H1 (cell line): ENCODE results near the gene RGS13. TPM values are rescaled to one million over a fixed set of nuclear protein-coding genes. Genes with fewer than 3 reads are reported as not detected.

Experiments
- CTCF ChIA-PET: fragments of 300-600 bp; sonication (Branson Sonifier 250); formaldehyde crosslinking; loops from one replicate; lab custom pipeline; 2021; ENCODE audit not compliant: partially characterized antibody; lab: Charles Lee
- POLR2A ChIA-PET: fragments of 300-600 bp; sonication (Branson Sonifier 250); formaldehyde crosslinking; loops from one replicate; lab custom pipeline; 2021; ENCODE audit warnings: inconsistent platforms; ENCODE audit not compliant: partially characterized antibody; lab: Charles Lee
- DNase-seq, 2 experiments: peaks; one replicate each; pipeline versions ENCODE4 v3.0.0 to v3.0.0-alpha.2; 2010 to 2022; ENCODE audit warnings: low spot score in 2 of 2, low read depth in 1 of 2, mixed read lengths in 1 of 2
- FAIRE-seq: peaks from 2 replicates; lab custom pipeline; 2011; peaks lifted over from hg19 to GRCh38; lab: Jason Lieb, UNC
- H2AFZ ChIP-seq: 2 replicates; pipeline ENCODE4 v1.8.1; 2012; ENCODE audit warnings: low read length, inconsistent platforms
- H2AK5ac ChIP-seq: 2 replicates; pipeline ENCODE4 v1.6.1; 2013; ENCODE audit warnings: low read depth, low read length
- H2BK120ac ChIP-seq: replicated peaks from 2 replicates; pipeline ENCODE3; 2013; ENCODE audit warnings: low read depth, low read length, inconsistent platforms
- H2BK12ac ChIP-seq: 2 replicates; pipeline ENCODE4 v1.6.1; 2013; ENCODE audit warnings: low read depth, low read length
- H2BK15ac ChIP-seq: 2 replicates; pipeline ENCODE4 v1.6.1; 2013; ENCODE audit warnings: low read length
- H2BK20ac ChIP-seq: 2 replicates; pipeline ENCODE4 v1.6.1; 2013; ENCODE audit warnings: low read length
- H2BK5ac ChIP-seq: 2 replicates; pipeline ENCODE4 v1.6.1; 2013; ENCODE audit warnings: low read depth, low read length
- H3K14ac ChIP-seq: 2 replicates; pipeline ENCODE4 v1.6.1; 2013; ENCODE audit warnings: inconsistent platforms; ENCODE audit not compliant: insufficient read length
- H3K18ac ChIP-seq: 2 replicates; pipeline ENCODE4 v1.6.1; 2013; ENCODE audit warnings: low read length; ENCODE audit errors: extremely low read depth
- H3K23ac ChIP-seq: 2 replicates; pipeline ENCODE4 v1.6.1; 2013; ENCODE audit warnings: inconsistent platforms; ENCODE audit not compliant: insufficient read length
- H3K23me2 ChIP-seq: 2 replicates; pipeline ENCODE4 v1.6.1; 2013; ENCODE audit warnings: low read depth, low read length
- H3K27ac ChIP-seq: 2 replicates; pipeline ENCODE4 v1.6.1; 2011; ENCODE audit warnings: low read depth, low read length, inconsistent platforms
- H3K27me3 ChIP-seq, 4 experiments: replicated peaks in 1 of 4; 1 replicate in 1 of 4; 2 replicates in 3 of 4; pipeline versions ENCODE4 v1.6.1 to v1.8.1; 2011 to 2013; ENCODE audit warnings: low read length in 3 of 4, mild to moderate bottlenecking in 3 of 4, inconsistent platforms in 2 of 4, mixed read lengths in 2 of 4, moderate library complexity in 1 of 4; ENCODE audit not compliant: control insufficient read depth in 3 of 4, insufficient read depth in 3 of 4; ENCODE audit errors: extremely low read depth in 1 of 4
- H3K36me3 ChIP-seq, 4 experiments: 2 replicates each; pipeline versions ENCODE4 v1.6.1 to v1.8.1; 2011 to 2013; ENCODE audit warnings: mild to moderate bottlenecking in 4 of 4, low read length in 3 of 4, moderate library complexity in 2 of 4, control low read depth in 1 of 4, inconsistent platforms in 1 of 4; ENCODE audit not compliant: insufficient read depth in 4 of 4, control insufficient read depth in 2 of 4
- H3K4ac ChIP-seq: replicated peaks from 2 replicates; pipeline ENCODE3; 2013; ENCODE audit warnings: low read length, low read depth, mixed read lengths, inconsistent platforms; ENCODE audit not compliant: insufficient read length
- H3K4me1 ChIP-seq, 4 experiments: replicated peaks in 1 of 4; 1 replicate in 1 of 4; 2 replicates in 3 of 4; pipeline versions ENCODE4 v1.6.1 to v1.8.1; 2011 to 2013; ENCODE audit warnings: low read length in 3 of 4, inconsistent platforms in 2 of 4, mixed read lengths in 1 of 4; ENCODE audit not compliant: insufficient read depth in 4 of 4, control insufficient read depth in 3 of 4
- H3K4me2 ChIP-seq, 2 experiments: 2 replicates each; pipeline versions ENCODE4 v1.6.1 to v1.8.1; 2011 to 2013; ENCODE audit warnings: low read depth in 2 of 2, low read length in 2 of 2, control low read depth in 1 of 2, inconsistent platforms in 1 of 2, mild to moderate bottlenecking in 1 of 2; ENCODE audit not compliant: insufficient read depth in 1 of 2
- H3K4me3 ChIP-seq, 4 experiments: fragments of 200-600, 300-600 bp in 1 of 4; sonication (generic), shearing (Covaris generic), sonication (Bioruptor Twin) in 1 of 4; 2 replicates each; pipeline versions ENCODE4 v1.5.1 to v1.8.1; 2011 to 2016; ENCODE audit warnings: low read length in 4 of 4, low read depth in 3 of 4, control low read depth in 2 of 4, inconsistent platforms in 2 of 4, mild to moderate bottlenecking in 2 of 4, mixed read lengths in 1 of 4, moderate library complexity in 1 of 4; ENCODE audit not compliant: insufficient read depth in 2 of 4; ENCODE audit errors: extremely low read depth in 1 of 4
- H3K56ac ChIP-seq: replicated peaks from 2 replicates; pipeline ENCODE3; 2013; ENCODE audit warnings: low read depth, mild to moderate bottlenecking, mixed read lengths, low read length, inconsistent platforms; ENCODE audit not compliant: insufficient read length
- H3K79me1 ChIP-seq: 2 replicates; pipeline ENCODE4 v1.6.1; 2013; ENCODE audit warnings: low read depth, low read length, control low read depth
- H3K79me2 ChIP-seq, 2 experiments: 2 replicates each; pipeline versions ENCODE4 v1.6.1 to v1.8.1; 2012 to 2013; ENCODE audit warnings: low read length in 2 of 2, mild to moderate bottlenecking in 2 of 2, inconsistent platforms in 1 of 2; ENCODE audit not compliant: insufficient read depth in 2 of 2, control insufficient read depth in 1 of 2
- H3K9ac ChIP-seq, 4 experiments: replicated peaks in 1 of 4; 1 replicate in 1 of 4; 2 replicates in 3 of 4; pipeline versions ENCODE4 v1.6.1 to v1.8.1; 2011 to 2013; ENCODE audit warnings: low read depth in 3 of 4, low read length in 3 of 4, control low read depth in 2 of 4, mild to moderate bottlenecking in 2 of 4, moderate library complexity in 2 of 4, inconsistent platforms in 1 of 4; ENCODE audit errors: extremely low read depth in 1 of 4
- H3K9me3 ChIP-seq, 2 experiments: 2 replicates each; pipeline versions ENCODE4 v1.6.1 to v1.8.1; 2012 to 2013; ENCODE audit warnings: mild to moderate bottlenecking in 2 of 2, moderate library complexity in 2 of 2, control low read depth in 1 of 2, inconsistent platforms in 1 of 2, low read depth in 1 of 2, low read length in 1 of 2, mixed read lengths in 1 of 2; ENCODE audit not compliant: insufficient read depth in 2 of 2
- H4K20me1 ChIP-seq, 2 experiments: replicated peaks in 1 of 2; 2 replicates each; pipeline versions ENCODE3 to v1.8.1; 2011 to 2013; ENCODE audit warnings: inconsistent platforms in 2 of 2, low read length in 2 of 2, mild to moderate bottlenecking in 1 of 2; ENCODE audit not compliant: insufficient read depth in 2 of 2, control insufficient read depth in 1 of 2
- H4K5ac ChIP-seq: 2 replicates; pipeline ENCODE4 v1.6.1; 2013; ENCODE audit warnings: low read length, low read depth, mixed read lengths, inconsistent platforms; ENCODE audit not compliant: insufficient read length
- H4K8ac ChIP-seq: 2 replicates; pipeline ENCODE4 v1.8.0; 2013; ENCODE audit warnings: mild to moderate bottlenecking, moderate library complexity, low read length, inconsistent platforms; ENCODE audit not compliant: insufficient read depth; ENCODE audit errors: extremely low read depth
- H4K91ac ChIP-seq: replicated peaks from 2 replicates; pipeline ENCODE3; 2013; ENCODE audit warnings: low read length, mixed read lengths, inconsistent platforms; ENCODE audit not compliant: insufficient read length
- ASH2L ChIP-seq: fragments of 200-600, 300-600 bp; sonication (generic); IDR thresholded peaks from one replicate; pipeline ENCODE4 v1.7.1; 2017; ENCODE audit warnings: low read length
- BACH1 ChIP-seq: IDR thresholded peaks from 2 replicates; pipeline ENCODE4 v1.6.1; 2012; ENCODE audit warnings: low read length, improper control_type of control experiment
- BRCA1 ChIP-seq: IDR thresholded peaks from 2 replicates; pipeline ENCODE4 v1.6.1; 2012; ENCODE audit warnings: low read depth, low read length, improper control_type of control experiment
- CBX5 ChIP-seq: fragments of 300-800, 300-1000 bp; sonication (generic); IDR thresholded peaks from 2 replicates; pipeline ENCODE4 v1.7.1; 2016; ENCODE audit warnings: antibody characterized with exemption, low read length, low read depth
- CTCF ChIP-seq, 3 experiments: IDR thresholded peaks; 1 replicate in 2 of 3; 2 replicates in 1 of 3; pipeline versions ENCODE4 v1.5.1 to v1.6.1; 2011; ENCODE audit warnings: low read length in 3 of 3, mild to moderate bottlenecking in 3 of 3, inconsistent platforms in 2 of 3, low read depth in 1 of 3, moderate library complexity in 1 of 3; ENCODE audit not compliant: insufficient read depth in 1 of 3; ENCODE audit errors: control extremely low read depth in 1 of 3
- FOSL1 ChIP-seq: IDR thresholded peaks from 2 replicates; pipeline ENCODE4 v1.6.1; 2011; ENCODE audit warnings: mild to moderate bottlenecking, low read depth, low read length, moderate library complexity; ENCODE audit not compliant: insufficient read depth
- HDAC2 ChIP-seq, 2 experiments: fragments of 300-600 bp in 1 of 2; sonication (generic) in 1 of 2; IDR thresholded peaks; 2 replicates each; pipeline ENCODE4 v1.6.1; 2011 to 2012; ENCODE audit warnings: low read depth in 2 of 2, low read length in 2 of 2, mild to moderate bottlenecking in 2 of 2, moderate library complexity in 2 of 2, borderline replicate concordance in 1 of 2, inconsistent platforms in 1 of 2
- RXRA ChIP-seq: IDR thresholded peaks from 2 replicates; pipeline ENCODE4 v1.6.1; 2011; ENCODE audit warnings: low read depth, mild to moderate bottlenecking, low read length, moderate library complexity; ENCODE audit not compliant: insufficient read depth
- SP1 ChIP-seq: IDR thresholded peaks from 2 replicates; pipeline ENCODE4 v1.6.1; 2011; ENCODE audit warnings: low read depth, low read length
- WGBS, 2 experiments: shearing (Covaris generic) in 1 of 2; methylation state at CpG; one replicate each; pipeline versions ENCODE4 v1.1.6 to v1.1.7; 2013 to 2015; ENCODE audit warnings: low lambda C conversion rate in 2 of 2, mixed read lengths in 2 of 2, inconsistent platforms in 1 of 2, low coverage in 1 of 2, missing lambda C conversion rate in 1 of 2; ENCODE audit not compliant: insufficient replicate concordance in 2 of 2, insufficient coverage in 1 of 2, insufficient read length in 1 of 2; ENCODE audit errors: extremely low coverage in 1 of 2, missing lambda C conversion rate in 1 of 2; 5-methylcytosine and 5-hydroxymethylcytosine counted together
- polyA plus RNA-seq, 7 experiments: library from polyadenylated mRNA; depleted of rRNA in 3 of 7; stranded (reverse) in 5 of 7; unstranded in 2 of 7; fragments of >200 nt in 5 of 7; fragments of 200-250 nt in 2 of 7; gene quantifications; 1 replicate in 5 of 7; 2 replicates in 1 of 7; 4 replicates in 1 of 7; pipeline versions ENCODE4 v1.2.1 to v1.2.3, GENCODE V29; 2011 to 2013; ENCODE audit warnings: missing spikeins in 2 of 7, mixed read lengths in 2 of 7
- total RNA-seq: library from RNA; stranded (reverse); fragmentation: NEBNext Ultra II Directional; extraction: Animal tissue kit (Norgen Biotek cat#: 25700); gene quantifications from 2 replicates; pipeline ENCODE4 v1.2.1, GENCODE V29; 2021

RGS13 gene
- total and polyA plus RNA-seq, 2 of the 8 experiments (the other 6 are each of a cell fraction or from before 2014, with no cell fraction given) = not detected

GRCh38 chr1:192608671-192609070 lies 27.3 kb upstream of the RGS13 start:
- H2BK120ac ChIP-seq = no peak overlapping the region
- POLR2A ChIA-PET = no interaction called here

More at GRCh38 chr1:192608671-192609070, 27.3 kb upstream of the RGS13 start:
- Histone ChIP-seq H3K18ac (no peak overlapping the region), H4K20me1 (no peaks in the 10 kb centered on the region), H2BK15ac (no peak overlapping the region), H3K79me1 (no peaks in the 10 kb centered on the region), H2BK12ac (no peak overlapping the region), H3K4me2 (no peak overlapping the region), H3K27ac (no peak overlapping the region), H4K8ac (no peak overlapping the region), H2AK5ac (no peak overlapping the region), H3K23ac (no peak overlapping the region), H3K14ac (no peak overlapping the region), H3K9ac (no peak overlapping the region), H3K9me3 (no peaks in the 10 kb centered on the region), H3K27me3 (no peaks in the 10 kb centered on the region), H3K4me1 (no peaks in the 10 kb centered on the region), H2BK5ac (no peak overlapping the region), H2AFZ (no peak overlapping the region), H3K36me3 (no peaks in the 10 kb centered on the region), H3K23me2 (no peaks in the 10 kb centered on the region; the same call in 1 of the 2 replicates), H3K79me2 (no peaks in the 10 kb centered on the region), H4K91ac (no peak overlapping the region), H2BK20ac (no peak overlapping the region), H3K4ac (no peak overlapping the region), H4K5ac (no peak overlapping the region), H3K4me3 (no peak overlapping the region), H3K56ac (no peak overlapping the region)
- DNase-seq (no peak), FAIRE-seq (no peak)
- CTCF ChIA-PET = interaction anchor here (1.0 to 2.8 kb wide), 6 partner anchors 16 to 171 kb away, joined by 3 to 16 read pairs (median 4); no protein-coding TSS in a partner anchor
- 91% methylated on average over 2 of the region's 2 CpGs; no CpG with 5 or more reads in 1 of the 2 experiments for WGBS, 2 experiments
- TF ChIP-seq SP1 = no peak
- TF ChIP-seq FOSL1 = no peak
- TF ChIP-seq ASH2L = no peak
- no peak for TF ChIP-seq BACH1
- TF ChIP-seq CTCF (IDR thresholded peaks at IDR 0.05; ENCODE audit: control extremely low read depth in 1 of 3, insufficient read depth in 1 of 3, low read depth in 1 of 3, low read length in 3 of 3) = no peak
- TF ChIP-seq HDAC2 (IDR thresholded peaks at IDR 0.05; ENCODE audit: borderline replicate concordance in 1 of 2, low read depth in 2 of 2, low read length in 2 of 2) = no peak
- no peak for TF ChIP-seq BRCA1
- no peak for TF ChIP-seq CBX5
- no peak for TF ChIP-seq RXRA
